Rectal smooth muscle tissue (tissue), 1 donor: Measurements from ENCODE around the gene TSPAN1.

Experiments used
- H3K27ac ChIP-seq: one replicate; pipeline ENCODE4 v1.7.0; 2013; ENCODE audit warnings: low read depth, low read length, inconsistent platforms
- H3K27me3 ChIP-seq: one replicate; pipeline ENCODE4 v1.7.0; 2013; ENCODE audit warnings: low read length; ENCODE audit not compliant: control insufficient read depth, insufficient read depth
- H3K36me3 ChIP-seq: one replicate; pipeline ENCODE4 v1.7.0; 2013; ENCODE audit warnings: low read length; ENCODE audit not compliant: control insufficient read depth, insufficient read depth
- H3K4me1 ChIP-seq: one replicate; pipeline ENCODE4 v1.7.0; 2013; ENCODE audit warnings: low read length; ENCODE audit not compliant: control insufficient read depth, insufficient read depth
- H3K4me3 ChIP-seq: one replicate; pipeline ENCODE4 v1.7.0; 2013; ENCODE audit warnings: low read length
- H3K9ac ChIP-seq: one replicate; pipeline ENCODE4 v1.7.0; 2013; ENCODE audit warnings: low read length

TSPAN1 gene

DNA sequence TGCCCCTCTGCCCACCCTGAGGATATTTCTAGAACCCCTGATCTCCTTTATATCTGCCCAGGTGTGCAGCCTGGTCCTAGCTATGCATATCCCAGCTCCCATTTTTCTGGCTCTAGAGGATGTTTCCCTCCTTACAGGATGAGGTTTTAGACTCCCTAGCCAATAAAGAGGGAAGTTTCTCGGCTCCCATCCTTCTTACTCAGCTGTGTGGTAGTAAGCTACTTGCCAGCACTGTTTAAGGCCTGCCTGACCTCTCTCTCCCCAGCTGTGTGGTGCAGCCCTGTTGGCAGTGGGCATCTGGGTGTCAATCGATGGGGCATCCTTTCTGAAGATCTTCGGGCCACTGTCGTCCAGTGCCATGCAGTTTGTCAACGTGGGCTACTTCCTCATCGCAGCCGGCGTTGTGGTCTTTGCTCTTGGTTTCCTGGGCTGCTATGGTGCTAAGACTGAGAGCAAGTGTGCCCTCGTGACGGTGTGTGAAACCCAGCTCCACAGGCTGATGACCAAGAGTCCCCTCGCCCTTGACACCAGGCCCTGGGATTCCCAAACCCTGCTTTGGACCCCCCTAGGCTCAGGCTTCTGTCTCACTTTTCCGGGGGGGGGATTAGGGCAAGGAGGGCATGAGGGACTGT, 9.2 kb downstream of the TSPAN1 start:
- Histone ChIP-seq H3K27ac (peak overlapping the region; percentile 3), H3K9ac (no peak overlapping the region), H3K4me1 (peaks cover 6% of the 10 kb centered on the region), H3K4me3 (no peak overlapping the region), H3K27me3 (no peaks in the 10 kb centered on the region), H3K36me3 (peaks cover 7% of the 10 kb centered on the region)

DNA sequence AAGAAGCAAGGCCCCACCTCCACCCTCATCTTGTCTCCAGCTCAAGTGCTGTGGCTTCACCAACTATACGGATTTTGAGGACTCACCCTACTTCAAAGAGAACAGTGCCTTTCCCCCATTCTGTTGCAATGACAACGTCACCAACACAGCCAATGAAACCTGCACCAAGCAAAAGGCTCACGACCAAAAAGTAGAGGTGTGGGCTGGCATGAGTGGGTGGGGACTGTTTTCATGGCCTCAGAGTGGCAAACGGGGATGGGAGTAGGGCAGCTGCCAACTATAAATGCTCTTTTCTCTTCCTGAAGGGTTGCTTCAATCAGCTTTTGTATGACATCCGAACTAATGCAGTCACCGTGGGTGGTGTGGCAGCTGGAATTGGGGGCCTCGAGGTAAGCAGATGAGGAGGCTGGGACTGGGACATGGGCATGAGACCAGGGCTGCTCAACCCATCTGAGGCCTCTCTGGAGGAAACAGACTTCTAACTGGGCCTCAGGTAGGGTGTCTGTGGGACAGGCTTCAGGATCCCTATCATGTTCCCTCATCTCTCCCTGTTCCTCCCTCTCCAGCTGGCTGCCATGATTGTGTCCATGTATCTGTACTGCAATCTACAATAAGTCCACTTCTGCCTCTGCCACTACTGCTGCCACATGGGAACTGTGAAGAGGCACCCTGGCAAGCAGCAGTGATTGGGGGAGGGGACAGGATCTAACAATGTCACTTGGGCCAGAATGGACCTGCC, 10.2 kb downstream of the TSPAN1 start:
- H3K27ac ChIP-seq = no peak overlapping the region

DNA sequence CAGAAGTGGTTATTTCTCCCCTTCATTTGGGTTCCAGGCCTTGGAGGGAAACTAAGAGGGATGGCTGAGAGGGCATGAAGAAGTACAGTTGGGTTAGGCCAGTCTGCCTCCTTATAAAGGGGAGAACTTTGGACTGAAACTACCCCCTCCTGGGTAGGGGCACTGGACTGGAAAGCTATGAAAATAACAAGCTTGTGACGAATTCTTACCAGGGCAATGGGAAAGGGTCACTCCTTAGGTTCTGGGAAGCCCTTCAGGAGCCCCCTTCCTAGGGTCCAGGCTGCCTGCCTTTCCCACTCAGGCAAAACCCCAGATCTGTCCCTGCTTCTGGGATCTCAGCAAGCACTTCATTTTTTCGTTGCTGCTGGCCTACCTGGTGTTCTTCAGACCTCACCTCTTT, 11.2 kb downstream of the TSPAN1 start:
- Histone ChIP-seq H3K4me1 (peaks cover 6% of the 10 kb centered on the region), H3K27ac (no peak overlapping the region), H3K4me3 (no peak overlapping the region), H3K9ac (no peak overlapping the region), H3K27me3 (no peaks in the 10 kb centered on the region), H3K36me3 (peaks cover 16% of the 10 kb centered on the region)

More for the DNA sequence above, 10.2 kb downstream of the TSPAN1 start:
- Histone ChIP-seq H3K27me3 (no peaks in the 10 kb centered on the region), H3K9ac (no peak overlapping the region), H3K36me3 (peaks cover 10% of the 10 kb centered on the region), H3K4me3 (no peak overlapping the region), H3K4me1 (peaks cover 6% of the 10 kb centered on the region)

DNA sequence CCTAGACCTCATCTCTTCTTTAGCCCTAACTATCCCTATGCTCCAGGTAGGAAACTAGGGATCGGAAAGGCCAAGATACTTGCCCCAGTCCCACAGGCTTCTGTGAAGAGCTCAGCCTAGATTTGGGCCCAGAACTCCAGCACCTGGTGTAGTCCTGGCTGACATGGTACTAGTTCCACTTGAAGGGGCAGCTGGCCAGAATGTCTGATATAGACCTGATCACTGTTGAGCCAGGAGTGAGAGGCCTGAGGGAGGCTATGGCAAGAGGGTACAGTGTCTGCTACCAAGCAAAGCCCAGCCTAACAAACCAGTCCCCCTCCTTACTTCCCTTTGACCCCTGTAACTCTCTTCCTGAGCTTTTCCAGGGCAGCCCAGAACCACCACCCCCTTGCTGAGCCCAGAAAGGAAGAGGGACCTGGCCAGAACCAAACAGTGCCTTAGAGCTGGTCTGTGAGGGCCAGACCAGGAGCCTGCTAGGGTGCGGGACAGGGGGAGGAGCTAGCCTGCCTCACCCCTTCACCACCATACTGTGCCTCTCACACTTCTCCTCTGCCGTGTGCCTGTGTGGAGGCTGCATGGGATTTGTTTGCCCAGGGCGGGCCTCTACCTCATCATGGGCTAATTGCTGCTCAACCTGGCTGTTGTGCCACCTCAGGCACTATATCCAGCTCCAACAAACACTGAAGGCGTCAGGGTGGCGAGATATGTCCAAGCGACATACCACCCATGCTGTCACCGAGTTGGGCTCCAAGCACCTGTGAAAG, 12.4 kb downstream of the TSPAN1 start:
- Histone ChIP-seq H3K9ac (no peak overlapping the region), H3K27ac (no peak overlapping the region), H3K4me3 (no peak overlapping the region), H3K4me1 (peaks cover 6% of the 10 kb centered on the region), H3K36me3 (peaks cover 19% of the 10 kb centered on the region), H3K27me3 (no peaks in the 10 kb centered on the region)

DNA sequence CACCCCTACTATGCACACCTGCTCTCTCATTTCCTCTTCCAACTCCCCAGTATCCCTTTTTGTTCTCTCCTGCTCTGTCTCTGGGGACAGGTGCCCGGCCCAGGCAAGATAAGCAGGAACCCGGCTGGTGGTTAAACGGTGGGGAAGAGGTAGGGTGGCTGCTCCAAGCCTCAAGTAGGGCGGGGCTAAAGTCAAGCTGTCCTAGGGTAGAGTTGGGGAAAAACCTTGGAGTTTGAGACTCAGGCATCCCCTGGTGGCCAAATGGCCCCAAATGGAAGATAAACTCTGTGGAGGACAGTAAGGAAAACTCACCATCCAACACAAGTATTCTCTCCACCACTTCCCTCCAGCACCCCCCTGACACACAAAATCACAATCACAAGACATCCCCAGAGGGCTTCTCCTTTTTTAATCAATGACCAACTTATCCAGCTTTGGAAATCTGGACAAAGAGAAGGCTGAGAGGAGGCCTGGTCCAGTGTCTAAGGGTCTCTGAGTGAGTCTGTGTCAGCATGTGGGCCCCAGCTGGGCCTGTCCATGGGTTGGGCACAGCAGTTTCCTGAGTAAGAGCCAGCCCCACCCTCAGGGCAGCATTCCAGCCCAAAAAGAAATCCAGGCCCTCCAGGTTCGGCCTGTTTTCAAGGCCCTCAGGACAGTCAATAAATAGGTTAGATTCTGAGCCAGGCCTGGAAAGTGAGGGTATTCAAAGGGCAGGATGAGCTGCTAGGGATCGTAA, 13.6 kb downstream of the TSPAN1 start:
- Histone ChIP-seq H3K9ac (no peak overlapping the region), H3K27me3 (no peaks in the 10 kb centered on the region), H3K27ac (no peak overlapping the region), H3K36me3 (peaks cover 27% of the 10 kb centered on the region), H3K4me1 (peaks cover under 1% of the 10 kb centered on the region), H3K4me3 (no peak overlapping the region)

DNA sequence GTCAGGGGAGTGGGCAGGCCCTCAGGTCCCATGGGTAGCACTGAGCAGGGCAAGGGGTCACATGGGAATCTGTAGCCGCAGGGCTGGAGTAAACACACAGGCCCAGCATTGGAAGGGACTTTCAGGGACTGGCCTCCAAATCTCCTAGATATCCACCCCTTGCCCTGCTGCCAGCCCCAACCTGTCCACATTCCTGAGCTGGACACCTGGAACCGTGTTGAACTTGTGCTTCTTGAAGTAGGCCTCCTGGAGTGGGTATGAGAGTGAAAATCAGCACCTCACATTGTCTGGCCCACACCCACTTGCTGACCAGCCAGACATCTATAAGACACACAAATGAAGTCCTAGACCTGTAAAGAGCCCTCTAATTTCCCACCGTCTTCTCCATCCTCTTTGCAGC, 15.7 kb downstream of the TSPAN1 start:
- H3K4me3 ChIP-seq = no peak overlapping the region
- H3K9ac ChIP-seq = no peak overlapping the region
- H3K36me3 ChIP-seq = peaks cover 35% of the 10 kb centered on the region
- H3K4me1 ChIP-seq = no peaks in the 10 kb centered on the region
- H3K27me3 ChIP-seq = no peaks in the 10 kb centered on the region
- no peak overlapping the region for H3K27ac ChIP-seq

DNA sequence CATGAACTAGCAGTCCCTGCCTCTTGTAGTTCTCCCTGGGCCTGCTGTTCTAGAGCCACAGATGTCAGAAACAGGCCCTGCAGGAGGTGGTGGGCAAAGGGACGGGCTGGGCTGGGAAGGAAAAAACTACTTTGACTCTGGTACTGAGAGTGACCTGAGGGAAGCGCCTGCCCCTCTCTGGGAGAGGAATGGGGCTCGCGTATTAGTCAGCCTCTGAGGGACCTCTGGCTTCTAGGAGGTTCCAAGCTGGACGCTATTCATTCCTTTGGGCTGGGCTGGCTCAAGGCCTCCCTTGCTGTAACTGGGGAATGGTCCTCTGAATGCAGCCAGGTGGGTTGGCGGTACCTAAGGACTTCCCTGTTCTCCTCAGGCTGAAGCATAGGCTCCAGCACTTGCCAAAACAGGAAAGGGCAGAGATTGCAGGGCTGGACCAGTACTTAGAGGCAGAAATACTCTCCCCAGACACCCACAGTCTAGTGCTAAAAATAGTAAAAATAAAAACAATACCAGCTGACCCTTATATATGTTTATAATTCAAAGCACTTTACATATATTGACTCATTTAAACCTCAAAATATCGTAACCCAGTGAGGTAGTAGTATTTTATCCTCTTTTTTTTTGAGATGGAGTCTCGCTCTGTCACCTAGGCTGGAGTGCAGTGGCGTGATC, 16.3 kb downstream of the TSPAN1 start:
- Histone ChIP-seq H3K36me3 (peaks cover 35% of the 10 kb centered on the region), H3K4me1 (no peaks in the 10 kb centered on the region), H3K9ac (no peak overlapping the region), H3K4me3 (no peak overlapping the region), H3K27me3 (no peaks in the 10 kb centered on the region), H3K27ac (no peak overlapping the region)

DNA sequence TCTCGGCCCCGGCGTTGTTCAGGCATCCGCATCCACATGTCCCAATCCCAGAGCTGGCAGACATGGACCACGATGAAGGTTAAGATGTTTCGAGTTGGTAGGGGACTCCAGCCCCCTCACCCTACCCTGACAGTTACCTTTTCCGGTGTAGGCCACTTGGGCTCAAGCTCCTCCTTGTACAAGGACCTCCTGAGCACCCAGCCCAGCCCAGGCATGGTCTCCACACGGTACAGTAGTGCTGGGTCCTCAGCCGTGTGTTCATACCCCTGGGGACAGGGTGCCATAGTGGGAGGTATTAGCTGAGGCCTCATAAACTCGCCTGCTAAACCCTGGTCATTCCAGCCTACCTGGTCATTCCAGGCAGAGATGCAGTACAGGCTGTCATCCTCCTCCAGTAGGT, 17.3 kb downstream of the TSPAN1 start:
- Histone ChIP-seq H3K4me1 (peaks cover under 1% of the 10 kb centered on the region), H3K36me3 (peaks cover 34% of the 10 kb centered on the region), H3K27me3 (no peaks in the 10 kb centered on the region), H3K4me3 (no peak overlapping the region), H3K9ac (no peak overlapping the region), H3K27ac (no peak overlapping the region)

DNA sequence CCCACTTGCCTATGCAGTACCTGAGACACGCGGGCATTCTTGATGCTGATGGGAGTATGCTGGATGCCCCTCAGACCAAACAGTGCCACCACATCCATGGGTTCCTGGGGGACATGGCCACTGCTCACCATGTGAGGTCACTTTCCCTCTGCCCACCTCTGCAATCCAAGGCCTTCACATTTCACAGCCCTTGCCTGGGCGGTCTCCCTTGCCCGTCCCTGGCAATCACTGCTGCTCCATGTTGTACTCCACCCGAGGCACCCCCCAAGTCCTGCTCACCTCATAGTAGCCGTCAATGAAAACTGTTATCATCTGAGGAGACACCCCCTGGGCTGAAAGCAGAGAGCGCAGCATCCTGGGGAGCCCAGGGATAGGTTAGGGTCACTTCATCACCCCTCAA, 18.4 kb downstream of the TSPAN1 start:
- Histone ChIP-seq H3K9ac (peak overlapping the region; percentile 7), H3K27me3 (no peaks in the 10 kb centered on the region), H3K4me1 (peaks cover 8% of the 10 kb centered on the region), H3K36me3 (peaks cover 28% of the 10 kb centered on the region), H3K4me3 (no peak overlapping the region), H3K27ac (no peak overlapping the region)

DNA sequence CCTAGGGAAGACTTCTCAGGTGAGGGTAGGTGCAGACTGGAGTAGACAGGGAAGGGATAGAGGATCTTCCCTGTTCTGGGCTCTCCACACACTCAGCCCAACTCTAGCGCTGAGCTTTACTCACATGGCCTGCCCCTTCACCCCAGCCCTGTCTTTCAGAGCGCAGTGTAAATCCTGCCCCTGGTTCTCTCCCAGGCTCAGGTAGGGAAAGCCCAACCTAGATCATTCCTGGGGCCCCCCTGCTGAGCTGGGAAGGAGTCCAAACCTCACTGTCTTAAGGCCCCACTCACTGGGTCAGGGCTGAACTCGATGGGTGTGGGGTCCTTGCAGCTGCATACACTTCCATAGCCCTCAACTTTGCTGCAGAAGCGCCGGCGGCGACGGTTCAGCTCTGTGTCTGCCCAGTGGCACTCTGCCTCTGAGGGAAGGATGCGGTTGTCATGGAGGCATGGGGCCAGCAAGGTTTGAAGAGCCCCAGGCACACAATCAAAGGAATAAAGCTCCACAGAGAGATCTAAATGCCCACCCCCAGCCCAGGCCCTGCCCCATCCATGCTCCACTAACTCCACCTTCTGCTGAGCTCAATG, 19.2 kb downstream of the TSPAN1 start:
- Histone ChIP-seq H3K27ac (no peak overlapping the region), H3K4me3 (no peak overlapping the region), H3K36me3 (peaks cover 28% of the 10 kb centered on the region), H3K4me1 (peaks cover 8% of the 10 kb centered on the region), H3K27me3 (no peaks in the 10 kb centered on the region), H3K9ac (no peak overlapping the region)

DNA sequence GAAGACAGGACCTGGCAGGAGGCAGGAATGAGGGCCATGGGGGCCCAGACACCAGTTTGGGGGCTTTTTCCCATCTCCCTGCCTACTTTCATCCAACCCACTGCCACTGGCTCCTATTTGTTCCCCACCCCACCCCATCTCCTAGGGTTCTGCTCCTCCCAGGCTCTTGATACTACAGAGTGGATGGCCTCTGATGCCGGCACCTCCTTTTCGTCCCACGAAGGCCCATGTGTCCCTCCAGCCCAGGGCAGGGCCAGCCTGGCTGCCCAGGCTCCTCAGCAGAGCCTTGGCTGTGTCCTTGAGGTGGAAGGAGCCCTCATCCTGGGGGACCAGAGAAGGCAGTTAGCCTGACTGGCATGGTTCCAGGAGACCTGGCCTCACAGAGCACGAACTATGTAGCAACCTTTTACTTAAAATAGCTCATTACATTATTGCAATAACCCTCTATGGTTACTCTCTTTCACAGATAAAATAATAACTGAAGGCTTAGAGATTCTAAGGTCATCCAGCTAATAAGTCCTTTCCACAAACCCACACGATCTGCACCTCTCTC, 19.8 kb downstream of the TSPAN1 start:
- peaks cover 8% of the 10 kb centered on the region for H3K4me1 ChIP-seq
- H3K27ac ChIP-seq = no peak overlapping the region
- H3K27me3 ChIP-seq = no peaks in the 10 kb centered on the region
- no peak overlapping the region for H3K4me3 ChIP-seq
- H3K36me3 ChIP-seq = peaks cover 27% of the 10 kb centered on the region
- H3K9ac ChIP-seq = no peak overlapping the region
